ENCODE results near the gene LSP1. TPM values are rescaled to one million over a fixed set of nuclear protein-coding genes. Genes with fewer than 3 reads are reported as not detected.

The LSP1 gene
- total RNA-seq, 1 experiment from 2014 or later = 4.0 TPM

DNA sequence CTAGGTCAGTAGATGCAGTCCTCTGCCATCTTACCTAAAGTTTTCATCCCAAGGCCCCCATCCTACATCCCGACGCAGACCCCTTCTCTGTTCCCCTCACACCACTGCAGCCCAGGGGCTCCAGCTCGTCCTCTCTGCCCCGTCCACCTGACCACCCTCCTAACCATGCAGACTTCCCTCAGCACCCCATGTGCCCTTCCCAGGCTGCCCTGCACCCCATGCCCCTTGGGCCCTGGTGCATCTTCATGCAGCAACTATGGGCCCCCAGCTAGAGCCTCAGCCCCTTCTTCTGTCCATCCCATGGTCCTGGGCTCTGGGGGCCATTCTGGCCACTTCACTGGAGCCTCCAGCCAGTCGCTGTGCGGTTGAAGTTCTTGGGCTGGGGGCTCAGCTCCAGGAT is 35.9 kb downstream of the LSP1 start:
- no peak for DNase-seq (ENCODE audit: low read depth)

DNA sequence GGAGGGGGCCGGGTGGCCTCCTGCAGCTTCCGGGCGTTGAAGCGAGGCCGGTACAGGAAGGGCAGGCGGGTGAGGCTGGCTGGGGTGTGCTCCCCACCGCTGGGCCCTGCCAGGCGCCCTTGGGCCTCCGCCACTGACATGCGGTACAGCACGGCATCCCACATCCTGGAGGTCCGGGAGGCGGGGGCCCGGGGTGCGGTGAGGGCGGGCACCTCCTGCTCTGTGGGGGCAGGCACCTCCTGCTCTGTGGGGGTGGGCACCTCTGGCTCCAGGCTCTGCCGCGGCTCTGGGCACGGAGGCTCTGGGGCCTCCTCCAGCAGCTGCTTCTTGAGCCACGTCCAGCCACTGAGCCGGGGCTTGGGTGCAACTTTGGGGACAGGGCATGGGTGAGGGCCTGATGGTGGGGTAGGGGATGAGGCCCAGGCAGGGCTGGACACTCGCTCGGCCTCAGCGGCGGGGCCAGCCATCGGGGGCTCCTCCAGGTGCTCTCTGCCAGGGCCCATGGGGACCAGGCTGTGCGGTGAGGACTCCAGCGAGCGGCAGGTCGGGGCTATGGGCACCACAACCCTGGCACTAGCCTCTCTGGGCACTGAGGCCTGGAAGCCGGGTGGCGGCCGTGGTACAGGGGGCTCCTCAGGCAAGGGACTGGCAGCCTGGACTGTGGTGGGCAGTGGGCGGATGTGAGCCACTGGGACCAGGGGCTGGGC is 36.5 kb downstream of the LSP1 start:
- no peak for DNase-seq (ENCODE audit: low read depth)

DNA sequence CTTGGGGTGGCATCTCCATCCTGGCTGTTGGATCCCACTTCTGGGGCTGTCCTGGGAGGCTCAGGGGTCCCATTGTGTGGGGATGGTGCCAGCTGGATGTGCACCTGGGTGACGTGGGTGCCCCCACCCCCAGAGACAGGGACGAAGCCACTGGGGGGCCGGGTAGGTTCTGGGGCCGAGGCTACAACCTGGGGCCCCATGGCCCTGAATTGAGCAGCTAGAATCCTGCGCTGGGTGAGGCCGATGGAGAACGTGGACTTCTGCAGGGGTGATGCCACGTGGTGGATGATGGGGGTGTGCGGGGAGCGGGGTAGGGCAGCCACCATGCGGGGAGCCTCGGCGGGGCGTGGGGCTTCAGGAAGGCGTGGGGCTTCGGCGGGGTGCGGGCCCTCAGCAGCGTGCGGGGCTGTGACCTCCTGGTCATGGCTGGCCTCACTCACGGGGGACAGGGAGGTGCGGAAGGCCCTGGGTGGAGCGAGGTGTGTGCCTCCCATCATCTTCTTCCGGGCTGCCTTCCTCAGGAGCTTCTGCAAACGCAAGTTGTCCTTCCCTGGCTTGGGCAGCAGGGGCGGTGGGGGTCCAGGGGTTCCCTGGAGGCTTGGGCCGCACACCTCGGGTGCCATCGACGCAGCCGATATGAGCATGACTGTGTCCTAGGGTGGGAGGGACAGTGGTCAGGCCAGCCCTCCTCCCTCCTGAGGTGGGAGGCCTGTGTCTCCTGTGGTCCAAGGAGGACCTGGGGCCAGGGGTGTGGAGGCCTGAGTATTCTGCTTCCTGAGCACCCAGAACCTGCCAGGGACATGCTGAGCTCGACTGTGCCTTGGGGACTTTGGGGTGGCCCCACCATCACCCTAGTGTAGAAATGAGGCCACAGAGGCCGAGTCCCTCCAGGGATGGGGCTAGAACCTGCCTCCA is 37.3 kb downstream of the LSP1 start:
- DNase-seq (ENCODE audit: low read depth) = no peak

DNA sequence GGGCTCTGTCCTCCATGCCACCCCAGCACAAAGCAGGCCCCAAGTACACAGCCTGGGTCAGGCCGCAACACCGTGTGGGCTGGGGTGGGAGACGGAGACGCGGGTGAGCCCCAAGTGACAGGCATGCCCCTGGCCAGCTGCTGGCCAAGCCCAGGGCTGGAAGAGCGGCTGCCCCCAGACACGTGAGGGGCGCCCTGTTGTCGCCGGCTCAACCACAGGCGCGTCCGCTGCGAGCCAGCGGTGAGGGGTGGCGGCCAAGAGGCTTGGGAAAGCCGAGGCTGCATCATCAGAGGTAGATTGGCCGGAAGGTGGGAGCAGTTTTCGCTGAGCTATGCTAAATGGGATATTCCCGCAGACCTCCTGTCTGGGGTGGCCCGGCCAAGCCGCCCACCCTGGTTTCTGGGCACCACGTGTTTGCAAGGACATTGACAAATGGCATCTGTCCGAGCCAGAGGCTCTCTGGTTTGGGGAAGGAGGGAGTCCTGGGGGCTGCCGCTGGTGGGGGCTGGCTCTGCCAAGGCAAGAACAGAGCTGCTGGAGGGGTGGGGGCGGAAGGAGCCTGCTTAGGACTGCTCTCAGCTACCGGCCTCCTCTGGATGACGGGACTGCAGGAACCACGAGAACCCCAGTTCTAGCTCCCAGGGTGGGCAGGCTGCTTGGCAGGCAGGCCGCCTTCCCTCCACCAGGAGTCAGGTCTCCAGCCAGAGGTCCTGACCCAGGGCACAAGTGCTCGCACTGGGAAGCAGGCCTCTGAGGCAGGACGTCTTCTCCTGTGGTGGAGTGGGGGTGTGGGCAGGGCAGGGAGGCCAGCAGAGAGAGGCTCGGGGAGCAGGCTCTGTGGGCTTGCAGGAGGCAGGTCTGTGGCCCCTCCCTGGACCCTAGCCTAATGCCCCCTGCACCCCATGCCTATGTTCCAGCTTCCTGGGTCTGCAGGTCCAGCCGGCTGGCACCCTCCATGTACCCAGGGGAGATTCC is 38.3 kb downstream of the LSP1 start:
- DNase-seq (ENCODE audit: low read depth) = no peak

DNA sequence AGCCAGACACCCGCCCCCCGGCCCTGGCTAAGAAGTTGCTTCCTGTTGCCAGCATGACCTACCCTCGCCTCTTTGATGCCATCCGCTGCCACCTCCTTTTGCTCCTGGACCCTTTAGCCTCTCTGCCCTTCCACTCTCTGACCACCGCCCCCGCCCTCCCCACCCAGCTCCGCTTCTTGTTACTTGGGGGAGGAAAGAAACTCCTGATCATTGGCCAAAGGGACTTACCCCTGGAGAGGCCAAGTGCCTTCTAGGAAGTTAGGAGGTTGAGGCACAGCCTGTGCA is 38.9 kb downstream of the LSP1 start, which contains the start of gene PRR33:
PRR33 (minus strand) TSS at position 65 of the 285 bp plus-strand sequence. CDS start 1,311 bp downstream, outside the sequence.
- DNase-seq (ENCODE audit: low read depth) = no peak

DNA sequence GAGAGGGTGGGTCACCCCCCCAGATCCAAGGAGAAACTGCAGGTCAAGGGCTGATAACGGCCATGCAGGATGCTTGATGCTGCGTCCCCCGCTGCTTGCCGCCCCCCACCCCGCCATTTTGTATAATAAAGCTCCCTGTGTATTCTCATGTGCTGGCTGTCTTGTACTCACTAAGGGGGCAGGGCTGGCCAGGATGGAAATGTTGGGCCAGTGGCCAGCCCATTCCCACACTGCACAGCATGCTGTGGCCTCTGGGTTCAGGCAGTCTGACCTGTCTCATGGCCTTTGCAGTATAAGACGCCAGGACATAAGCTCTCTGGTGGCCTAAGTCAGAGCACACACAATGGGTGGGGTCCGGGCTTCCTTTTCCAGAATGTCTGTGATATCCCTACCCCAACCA is 39.2 kb downstream of the LSP1 start:
- no peak for DNase-seq (ENCODE audit: low read depth)

DNA sequence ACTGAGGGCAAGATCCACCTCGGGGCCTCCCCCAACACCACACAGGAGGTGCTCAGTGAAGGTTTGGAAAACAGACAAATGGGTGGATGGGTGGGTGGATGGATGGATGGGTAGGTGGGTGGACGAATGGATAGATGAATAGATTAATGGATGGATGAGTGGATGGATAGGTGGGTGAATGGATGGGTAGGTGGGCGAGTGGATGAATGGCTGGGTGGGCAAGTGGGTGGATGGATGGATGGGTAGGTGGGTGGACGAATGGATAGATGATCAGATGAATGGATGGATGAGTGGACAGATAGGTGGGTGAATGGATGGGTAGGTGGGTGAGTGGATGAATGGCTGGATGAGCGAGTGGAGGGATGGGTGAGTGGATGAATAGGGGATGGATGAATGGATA is 39.7 kb downstream of the LSP1 start:
- DNase-seq (ENCODE audit: low read depth) = no peak

DNA sequence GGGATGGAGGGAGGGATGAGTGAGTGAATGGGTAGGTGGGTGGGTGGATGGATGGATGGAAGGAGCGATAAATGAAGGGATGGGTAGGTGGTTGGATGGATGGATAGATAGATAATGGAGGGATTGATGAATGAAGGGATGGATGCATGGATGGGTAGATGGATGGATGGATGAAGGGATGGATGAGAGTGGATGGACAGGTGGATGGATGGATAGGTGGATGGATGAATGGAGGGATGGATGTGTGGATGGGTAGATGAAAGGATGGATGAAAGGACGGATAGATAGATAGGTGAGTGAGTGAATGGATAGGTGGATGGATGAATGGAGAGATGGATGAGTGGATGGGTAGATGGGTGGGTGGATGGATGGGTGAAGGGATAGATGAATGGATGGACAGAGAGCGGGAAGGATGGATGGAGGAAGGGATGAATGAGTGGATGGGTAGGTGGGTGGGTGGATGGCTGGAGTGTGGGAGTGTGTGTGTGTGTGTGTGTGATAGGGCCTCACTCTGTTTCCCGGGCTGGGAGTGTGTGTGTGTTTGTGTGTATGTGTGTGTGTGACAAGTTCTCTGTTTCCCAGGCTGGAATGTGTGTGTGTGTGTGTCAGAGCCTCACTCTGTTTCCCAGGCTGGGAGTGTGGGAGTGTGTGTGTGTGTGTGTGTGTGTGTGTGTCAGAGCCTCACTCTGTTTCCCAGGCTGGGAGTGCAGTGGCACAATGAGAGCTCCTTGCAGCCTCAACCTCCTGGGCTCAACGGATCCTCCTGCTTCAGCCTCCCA is 40.9 kb downstream of the LSP1 start:
- no peak for DNase-seq (ENCODE audit: low read depth)

DNA sequence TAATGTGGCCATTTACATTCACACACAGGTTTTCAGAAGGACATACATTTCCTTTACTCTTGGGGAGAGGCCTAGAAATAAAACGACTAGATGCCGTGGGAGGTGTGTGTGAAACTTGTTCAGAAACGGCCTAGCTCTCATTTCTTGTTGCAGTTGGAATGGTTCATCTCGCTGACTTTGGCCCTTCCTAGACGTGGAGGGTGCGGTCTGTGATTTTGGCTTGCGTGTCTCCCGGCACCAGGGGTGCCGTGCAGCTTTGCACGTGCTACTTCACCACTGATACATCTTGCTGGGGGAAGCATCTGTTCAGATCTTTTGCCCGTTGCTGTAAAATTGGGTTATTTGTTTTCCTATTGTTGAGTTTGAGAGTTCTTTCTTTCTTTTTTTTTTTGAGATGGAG is 41.9 kb downstream of the LSP1 start:
- DNase-seq (ENCODE audit: low read depth) = no peak

DNA sequence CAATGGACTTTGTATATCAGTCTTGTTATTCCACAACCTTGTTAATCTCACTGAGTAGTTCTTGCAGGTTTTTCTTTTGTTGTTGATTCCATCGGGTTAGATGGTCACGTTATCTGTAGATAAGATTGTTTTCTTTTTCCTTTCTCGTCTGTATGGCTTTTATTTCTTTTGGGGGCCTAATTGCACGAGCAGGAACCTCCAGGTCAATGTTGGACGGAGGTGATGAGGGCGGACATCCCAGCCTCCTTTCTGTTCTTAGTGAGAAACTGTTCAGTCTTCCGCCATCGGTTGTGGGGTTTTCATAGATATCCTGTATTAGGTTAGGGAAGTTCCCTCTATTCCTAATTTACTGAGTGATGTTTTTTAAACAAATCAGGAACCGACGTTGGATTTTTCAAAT is 43.6 kb downstream of the LSP1 start:
- DNase-seq (ENCODE audit: low read depth) = no peak

DNA sequence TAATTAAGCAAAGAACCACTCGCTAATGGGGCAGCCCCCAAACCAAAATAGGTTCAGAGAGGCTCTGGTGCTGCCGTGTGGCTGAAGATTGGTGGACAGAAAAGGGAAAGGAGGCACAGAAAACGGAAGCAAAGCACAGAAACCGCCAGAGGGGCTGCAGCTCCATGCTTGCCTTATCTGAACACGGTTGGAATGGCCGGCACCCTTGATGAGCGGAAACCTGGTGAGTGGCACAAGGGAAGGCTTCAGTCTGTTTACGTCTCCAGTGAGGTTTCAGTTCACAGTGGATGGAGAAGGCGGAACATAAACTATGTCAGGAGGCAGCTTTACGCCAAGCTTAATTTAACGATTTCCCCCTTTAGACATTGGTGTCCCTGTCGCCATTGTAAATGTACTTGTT is 44.0 kb downstream of the LSP1 start:
- DNase-seq (ENCODE audit: low read depth) = no peak

DNA sequence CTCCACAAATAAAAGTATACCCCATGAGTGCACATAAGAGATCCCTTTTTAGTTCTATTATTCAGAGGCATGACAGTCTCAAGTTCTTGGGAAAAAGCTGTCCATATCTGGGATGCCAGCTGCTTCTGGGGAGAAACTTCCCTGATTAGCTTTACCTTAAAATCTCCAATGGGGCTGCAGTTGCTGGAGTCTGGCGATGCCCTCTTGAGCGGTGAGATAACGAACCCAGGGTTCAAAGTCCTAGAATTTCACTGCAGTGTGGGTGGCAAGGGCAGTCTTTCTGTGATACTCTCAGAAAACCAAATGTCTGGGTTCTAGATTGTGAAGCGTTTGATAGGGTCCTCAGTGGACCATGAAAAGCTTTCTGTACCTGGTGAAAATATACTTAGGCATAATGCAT is 46.2 kb downstream of the LSP1 start:
- DNase-seq (ENCODE audit: low read depth) = no peak

DNA sequence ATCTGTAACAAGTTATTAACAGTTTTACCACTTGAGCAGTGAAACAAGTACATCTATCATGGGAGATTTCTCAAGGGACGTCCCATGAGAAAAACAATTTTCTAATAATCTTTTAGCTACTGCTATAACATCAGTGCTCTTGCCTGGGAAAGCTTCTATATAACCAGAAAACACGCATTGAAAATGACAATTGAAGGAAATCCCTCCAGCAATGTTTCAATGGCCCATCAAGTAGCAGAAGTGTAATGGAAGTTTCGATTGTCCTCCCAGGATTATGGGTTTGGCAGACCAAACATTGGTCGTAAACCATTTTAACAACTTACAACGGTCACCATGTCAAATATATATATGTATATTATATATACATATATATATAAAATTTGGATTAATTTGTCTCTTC is 46.8 kb downstream of the LSP1 start:
- no peak for DNase-seq (ENCODE audit: low read depth)

DNA sequence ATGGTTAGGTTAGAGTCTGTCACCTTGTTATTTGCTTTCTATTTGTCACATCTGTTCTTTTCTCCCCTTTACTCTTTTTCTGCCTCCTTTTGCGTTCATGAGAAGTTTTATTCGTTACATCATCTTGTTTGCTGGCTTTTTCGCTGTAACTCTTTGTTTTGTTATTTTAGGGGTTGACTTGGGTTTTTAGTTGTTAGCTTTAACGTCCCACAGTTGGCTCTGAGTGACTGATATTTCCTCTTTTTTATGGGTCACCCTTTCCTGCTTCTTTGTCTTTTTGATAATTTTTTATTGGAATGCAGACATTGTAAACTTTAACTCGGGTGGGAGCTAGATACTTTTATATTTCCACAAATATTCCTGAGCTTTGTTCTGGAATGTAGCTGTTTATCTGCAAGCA is 53.3 kb downstream of the LSP1 start:
- DNase-seq (ENCODE audit: low read depth) = no peak

DNA sequence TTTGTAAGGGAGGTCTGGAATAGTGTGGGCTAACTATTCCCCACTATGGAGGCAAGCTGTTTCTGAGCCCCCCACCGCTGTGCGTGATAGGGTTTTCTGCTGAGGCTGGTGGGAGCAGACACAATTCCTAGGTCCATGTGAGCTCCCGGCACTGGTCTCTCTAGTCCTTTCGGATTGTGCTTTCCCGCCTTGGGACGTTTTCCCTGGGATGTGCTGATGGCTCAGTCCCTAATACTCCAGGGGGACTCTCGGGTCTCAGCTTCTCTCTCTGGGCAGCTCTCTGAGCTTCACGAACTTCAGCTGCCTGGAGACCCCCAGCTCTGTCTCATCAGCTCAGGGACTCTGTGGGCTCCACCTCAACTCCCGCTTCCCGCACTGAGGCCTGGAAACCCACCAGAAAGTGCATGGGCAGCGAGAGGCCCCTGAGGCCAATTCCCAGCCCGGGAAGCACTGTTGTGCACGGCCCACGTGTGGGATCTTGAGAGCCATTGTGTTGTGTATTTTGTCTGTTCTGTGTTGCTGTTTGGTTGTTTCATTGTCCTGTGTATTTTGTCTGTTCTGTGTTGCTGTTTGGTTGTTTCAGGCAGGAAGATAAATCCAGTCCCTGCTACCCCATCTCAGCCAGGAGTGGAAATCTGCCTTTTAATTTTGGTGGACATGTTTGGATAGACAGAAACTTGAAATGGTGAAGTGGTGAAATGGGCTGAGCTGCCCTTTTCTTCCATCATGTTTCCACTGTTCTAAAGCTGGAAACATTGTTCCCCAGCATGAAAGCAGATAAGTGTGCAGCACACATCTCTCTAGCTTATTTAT is 53.9 kb downstream of the LSP1 start:
- no peak for DNase-seq (ENCODE audit: low read depth)

DNA sequence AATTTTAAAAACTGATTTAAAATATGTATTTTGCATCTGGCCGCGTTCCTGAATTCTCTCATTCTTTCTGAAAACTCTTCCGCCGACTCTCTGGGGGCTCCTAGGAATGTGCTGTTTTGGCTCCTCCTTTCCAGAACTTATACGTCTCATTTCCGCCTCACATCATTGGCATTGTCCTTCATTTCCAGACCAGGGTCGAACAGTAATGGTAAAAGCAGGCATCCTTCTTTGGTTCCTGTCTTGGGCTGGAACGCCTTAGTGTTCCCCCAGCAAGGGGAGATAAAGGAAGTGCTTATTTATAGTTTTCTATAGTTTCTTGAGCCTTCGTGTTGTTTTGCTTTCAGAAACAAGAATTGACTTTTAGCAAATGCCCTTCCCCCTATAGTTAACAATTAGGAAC is 55.7 kb downstream of the LSP1 start:
- no peak for DNase-seq (ENCODE audit: low read depth)

DNA sequence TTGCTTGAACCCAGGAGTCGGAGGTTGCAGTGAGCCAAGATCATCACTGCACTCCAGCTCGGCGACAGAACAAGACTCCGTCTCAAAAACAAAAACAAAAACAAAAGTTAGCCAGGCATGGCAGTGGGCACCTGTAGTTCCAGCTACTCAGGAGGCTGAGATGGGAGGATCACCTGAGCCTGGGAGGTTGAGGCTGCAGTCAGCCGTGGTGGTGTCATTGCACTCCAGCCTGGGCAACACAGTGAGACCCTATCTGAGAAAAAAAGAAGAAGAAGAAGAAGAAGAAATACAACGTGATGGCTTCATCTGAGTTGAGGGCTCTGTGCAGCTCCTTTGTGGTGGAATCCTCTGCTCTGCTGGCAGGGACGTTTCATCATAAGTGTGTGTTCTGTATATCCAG is 56.6 kb downstream of the LSP1 start:
- DNase-seq (ENCODE audit: low read depth) = no peak

DNA sequence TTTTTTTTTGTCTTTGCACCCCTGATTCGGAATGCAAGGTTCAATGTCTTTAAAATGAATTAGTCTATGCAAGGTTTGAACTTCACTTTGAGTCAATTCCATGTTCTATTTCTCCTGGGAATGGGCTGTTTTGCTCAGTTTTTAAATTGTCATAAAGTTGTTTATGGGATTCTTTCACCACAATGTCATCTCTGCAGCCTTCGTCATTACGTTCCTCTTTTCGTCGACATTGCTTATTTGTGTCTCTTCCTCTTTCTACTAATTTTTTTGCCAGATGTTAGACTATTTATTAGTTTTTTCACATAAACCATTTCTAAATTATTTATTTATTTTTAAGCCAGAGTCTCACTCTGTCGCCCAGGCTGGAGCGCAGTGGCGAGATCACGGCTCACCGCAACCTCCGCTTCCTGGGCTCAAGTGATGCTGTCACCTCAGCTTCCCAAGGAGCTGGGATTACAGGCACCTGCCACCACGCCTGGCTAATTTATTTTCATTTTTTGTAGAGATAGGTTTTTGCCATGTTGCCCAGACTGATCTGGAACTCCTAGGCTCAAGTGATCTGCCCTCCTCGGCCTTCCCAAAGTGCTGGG is 59.5 kb downstream of the LSP1 start:
- no peak for DNase-seq (ENCODE audit: low read depth)

DNA sequence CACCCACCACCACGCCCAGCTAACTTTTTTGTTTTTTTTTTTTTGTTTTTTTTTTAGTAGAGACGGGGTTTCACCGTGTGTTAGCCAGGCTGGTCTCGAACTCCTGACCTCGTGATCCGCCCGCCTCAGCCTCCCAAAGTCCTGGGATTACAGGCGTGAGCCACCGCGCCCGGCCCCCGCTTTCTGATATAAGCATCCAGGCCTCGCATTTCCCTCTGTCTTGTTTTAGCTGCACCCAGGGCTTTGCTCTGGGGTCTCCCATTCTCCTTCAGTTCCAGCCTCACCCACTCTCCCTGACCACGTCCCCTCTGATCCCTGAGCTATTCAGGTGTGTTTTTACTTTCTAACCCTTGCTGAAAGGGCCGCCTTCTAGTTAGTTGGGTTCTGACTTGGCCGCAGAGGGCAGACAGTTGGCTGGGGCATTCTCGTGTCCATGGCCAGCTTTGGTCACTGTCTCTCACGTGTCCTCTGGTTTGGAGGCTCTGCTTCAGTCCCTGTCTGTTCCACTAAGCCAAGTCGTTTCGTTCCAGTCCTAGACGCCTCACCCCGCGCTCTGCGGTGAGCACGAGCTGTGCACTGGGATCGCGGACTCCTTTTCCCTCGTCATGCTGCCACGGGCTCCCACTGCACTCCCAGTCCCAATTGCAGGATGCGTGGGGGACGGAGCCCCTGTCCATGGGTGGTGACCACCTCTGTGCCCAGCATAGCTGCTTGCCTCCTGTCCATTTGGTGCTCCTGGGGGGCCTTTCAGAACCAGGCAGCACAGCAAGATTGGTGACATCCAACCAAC is 60.6 kb downstream of the LSP1 start:
- no peak for DNase-seq (ENCODE audit: low read depth)

Measured in M059J (cell line).